K562 (cell line): Measurements from ENCODE around the gene E2F3. TPM values are rescaled to one million over a fixed set of nuclear protein-coding genes. Genes with fewer than 3 reads are reported as not detected.

Experiments used
- DPF2 ChIP-seq: fragments of 450-650 bp; IDR thresholded peaks from 2 replicates; pipeline ENCODE4 v1.6.1; 2016
- GATAD2B ChIP-seq: fragments of 450-650 bp; IDR thresholded peaks from 2 replicates; pipeline ENCODE4 v1.6.1; 2017; ENCODE audit warnings: mild to moderate bottlenecking, borderline replicate concordance
- KDM5B ChIP-seq: fragments of 200-600 bp; sonication (generic); IDR thresholded peaks from 2 replicates; pipeline ENCODE4 v1.6.1; 2012; ENCODE audit warnings: low read depth, mild to moderate bottlenecking, moderate library complexity, low read length, control low read depth, inconsistent platforms; ENCODE audit not compliant: insufficient replicate concordance
- KLF16 ChIP-seq: IDR thresholded peaks from 2 replicates; pipeline ENCODE4 v1.6.1; 2016; ENCODE audit warnings: antibody characterized with exemption
- MED1 ChIP-seq: sonication (generic); formaldehyde crosslinking; IDR thresholded peaks from 2 replicates; pipeline ENCODE4 v1.8.1; 2023; ENCODE audit warnings: missing genetic modification reagents, borderline replicate concordance
- NCOR1 ChIP-seq: fragments of 450-650 bp; IDR thresholded peaks from 2 replicates; pipeline ENCODE4 v1.6.1; 2016; ENCODE audit warnings: mild to moderate bottlenecking, moderate library complexity
- SMAD2 ChIP-seq: fragments of 150-350 bp; IDR thresholded peaks from 2 replicates; pipeline ENCODE4 v1.6.1; 2014; ENCODE audit warnings: low read depth, mild to moderate bottlenecking, low read length
- TBL1XR1 ChIP-seq, 2 experiments: IDR thresholded peaks; 2 replicates each; pipeline ENCODE4 v1.6.1; 2012; ENCODE audit warnings: improper control_type of control experiment in 2 of 2, low read length in 2 of 2, mild to moderate bottlenecking in 1 of 2
- TEAD4 ChIP-seq, 2 experiments: sonication (generic) in 1 of 2; formaldehyde crosslinking in 1 of 2; IDR thresholded peaks; 2 replicates each; pipeline versions ENCODE4 v1.6.1 to v1.8.0; 2012 to 2022; ENCODE audit warnings: borderline replicate concordance in 1 of 2, inconsistent platforms in 1 of 2, low read length in 1 of 2, mild to moderate bottlenecking in 1 of 2, missing genetic modification reagents in 1 of 2
- ZSCAN32 ChIP-seq: fragments of 450-650 bp; formaldehyde crosslinking; IDR thresholded peaks from 2 replicates; pipeline ENCODE4 v1.4.0; 2020; ENCODE audit warnings: mild to moderate bottlenecking, moderate library complexity
- polyA plus RNA-seq, 8 experiments: library from polyadenylated mRNA; depleted of rRNA in 4 of 8; stranded (reverse) in 5 of 8; unstranded in 3 of 8; fragments of >200 nt; fragmentation: Nextera tagmentation in 2 of 8; fragmentation: Illumina TruSeq in 1 of 8; extraction: Ambion mirVana in 2 of 8; extraction: Trizol in 1 of 8; gene quantifications; 2 replicates each; pipeline versions ENCODE4 v1.2.1 to v1.2.3, GENCODE V29; 2011 to 2014; ENCODE audit warnings: inconsistent platforms in 1 of 8, missing spikeins in 1 of 8
- total RNA-seq, 7 experiments: library from RNA; depleted of rRNA in 6 of 7; stranded (reverse); fragments of >200 nt in 6 of 7; fragmentation: Illumina TruSeq in 2 of 7; extraction: Trizol in 2 of 7; gene quantifications; 2 replicates each; pipeline versions ENCODE4 v1.2.1 to v1.2.3, GENCODE V29; 2011 to 2021; ENCODE audit warnings: low replicate concordance in 1 of 7
- TF ChIP-seq, protein P1 (sequence below): fragments of 250-450 bp; sonication (Bioruptor Pico); IDR thresholded peaks from 2 replicates; pipeline ENCODE4 v1.8.0; 2021; ENCODE audit warnings: moderate library complexity, mild to moderate bottlenecking, inconsistent platforms
- TF ChIP-seq, protein P2 (sequence below), 3 experiments: fragments of 200-800 bp in 1 of 3; sonication (Bioruptor generic) in 1 of 3; sonication (generic) in 1 of 3; formaldehyde crosslinking in 1 of 3; IDR thresholded peaks; 2 replicates each; pipeline versions ENCODE4 v1.6.1 to v1.8.0; 2016 to 2022; ENCODE audit warnings: mild to moderate bottlenecking in 2 of 3, missing compliant biosample characterization in 2 of 3, missing genetic modification characterization in 2 of 3, missing genetic modification reagents in 1 of 3

E2F3 gene
- total and polyA plus RNA-seq, 9 of the 15 experiments (the other 6 are each of a cell fraction or from before 2014, with no cell fraction given) = 11.1 to 44.7 (median 27.2) TPM

DNA sequence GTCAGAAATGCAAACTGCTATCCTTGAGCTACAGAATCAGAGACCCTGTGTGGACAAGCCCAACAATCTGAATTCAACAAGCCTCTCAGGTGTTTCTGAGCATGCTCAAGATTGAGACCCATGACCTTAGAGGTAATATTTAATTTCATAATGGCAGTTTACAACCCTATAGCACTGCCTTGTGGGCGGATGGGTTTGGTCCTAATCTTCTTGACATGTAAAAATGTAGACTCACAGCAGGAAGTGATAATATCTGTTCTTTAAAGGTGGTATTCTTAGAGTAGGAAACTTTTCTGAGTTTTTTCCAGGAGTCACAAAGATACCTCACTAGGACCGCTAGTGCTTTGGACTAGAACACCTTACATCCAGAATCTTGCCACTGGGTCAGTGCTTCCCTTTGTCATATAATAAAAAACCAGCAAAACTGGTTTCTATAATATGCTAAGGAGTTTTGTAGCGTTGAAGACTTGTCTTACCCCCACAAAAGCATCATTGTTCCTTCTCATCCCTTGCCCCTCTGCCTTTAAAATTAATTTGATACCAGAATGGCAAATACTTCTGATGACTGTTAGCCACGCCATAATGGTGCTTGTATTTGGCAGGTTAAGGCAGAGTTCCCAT lies 52.6 kb downstream of the E2F3 start (continued):
- TF ChIP-seq TEAD4 (IDR thresholded peaks at IDR 0.05; ENCODE audit: low read length) = peak; percentile 52; the same call in 1 of the 2 replicates
- TF ChIP-seq TEAD4 (CRISPR knock-in tag; IDR thresholded peaks at IDR 0.05; ENCODE audit: borderline replicate concordance) = no peak
- no peak for TF ChIP-seq MED1 (CRISPR knock-in tag)
- TF ChIP-seq, protein P1, sequence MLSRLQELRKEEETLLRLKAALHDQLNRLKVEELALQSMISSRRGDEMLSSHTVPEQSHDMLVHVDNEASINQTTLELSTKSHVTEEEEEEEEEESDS (CRISPR knock-in tag) = no peak
- no peak for TF ChIP-seq KDM5B
- TF ChIP-seq KLF16 = 0 out of 2 replicates have a peak, but pooled peaks have one; percentile 10
- peak; percentile 40; the same call in 1 of the 2 replicates for TF ChIP-seq NCOR1
- TF ChIP-seq DPF2 = peak; percentile 68
- 0 out of 2 replicates have a peak, but pooled peaks have one; percentile 55 for TF ChIP-seq GATAD2B
- TF ChIP-seq ZSCAN32 (CRISPR knock-in tag) = no peak
- TF ChIP-seq SMAD2 = no peak
- TF ChIP-seq TBL1XR1 (IDR thresholded peaks at IDR 0.05; ENCODE audit: low read length in 2 of 2) = peak in 1 of 2 experiments; percentile 41; a peak in 1 of 4 replicates
- TF ChIP-seq, protein P2, sequence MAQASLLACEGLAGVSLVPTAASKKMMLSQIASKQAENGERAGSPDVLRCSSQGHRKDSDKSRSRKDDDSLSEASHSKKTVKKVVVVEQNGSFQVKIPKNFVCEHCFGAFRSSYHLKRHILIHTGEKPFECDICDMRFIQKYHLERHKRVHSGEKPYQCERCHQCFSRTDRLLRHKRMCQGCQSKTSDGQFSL (CRISPR knock-in tag; IDR thresholded peaks at IDR 0.05) = no peak
- TF ChIP-seq, protein P2 (tag; IDR thresholded peaks at IDR 0.05) = no peak
- TF ChIP-seq, all 486 proteins: peak for 47
